Thyroid gland (tissue), 4 donors: ENCODE results near the gene EPHA10.

Source experiments
- CTCF ChIP-seq, 6 experiments: fragments of 200-600 bp in 3 of 6; fragments of 450-650 bp in 3 of 6; sonication (generic) in 3 of 6; IDR thresholded peaks; one replicate each; pipeline ENCODE4 v1.5.1; 2016 to 2019; ENCODE audit warnings: antibody characterized with exemption in 6 of 6, mild to moderate bottlenecking in 2 of 6, inconsistent platforms in 1 of 6, moderate library complexity in 1 of 6
- POLR2A ChIP-seq, 2 donors: fragments of 450-650 bp; IDR thresholded peaks; one replicate each; pipeline ENCODE4 v1.6.1; 2017; ENCODE audit warnings: antibody characterized with exemption in 2 of 2, mild to moderate bottlenecking in 2 of 2, moderate library complexity in 1 of 2

GRCh38 chr1:37765916-37766664 is 1.2 kb upstream of the EPHA10 start:
- TF ChIP-seq CTCF (IDR thresholded peaks at IDR 0.05) (no peak), POLR2A (IDR thresholded peaks at IDR 0.05) (no peak)
